Spleen (tissue), 7 donors: ENCODE results near the gene RTBDN.

Source experiments
- CTCF ChIP-seq, 11 experiments: fragments of 200-600 bp in 7 of 11; fragments of 450-650 bp in 4 of 11; sonication (generic) in 4 of 11; IDR thresholded peaks in 8 of 11; conservative IDR thresholded peaks in 3 of 11; 1 replicate in 7 of 11; 2 replicates in 4 of 11; pipeline versions ENCODE4 v1.4.0 to v1.8.0; 2016 to 2021; ENCODE audit warnings: antibody characterized with exemption in 11 of 11, inconsistent platforms in 4 of 11, mild to moderate bottlenecking in 1 of 11
- POLR2A ChIP-seq, 3 donors: fragments of 450-650 bp; IDR thresholded peaks; one replicate each; pipeline ENCODE4 v1.5.1; 2017; ENCODE audit warnings: antibody characterized with exemption in 3 of 3, mild to moderate bottlenecking in 1 of 3
- POLR2AphosphoS5 ChIP-seq, 3 donors: sonication (generic); formaldehyde crosslinking; IDR thresholded peaks; one replicate each; pipeline ENCODE4 v1.5.1; 2017; ENCODE audit warnings: antibody characterized with exemption in 3 of 3
- donor health status: DM: no; HTN: no; CAD: no; lungs with moderate emphysema.
- donor health status: DM: no; HTN: no; CAD: no.
- donor health status: DM: no; HTN: no; CAD: no.

GRCh38 chr19:12800466-12800770 is 34.0 kb downstream of the RTBDN start:
- no peak for TF ChIP-seq CTCF (IDR thresholded peaks at IDR 0.05 in 8 of 11, conservative IDR thresholded peaks at IDR 0.05 in 3 of 11)
- no peak for TF ChIP-seq POLR2A (IDR thresholded peaks at IDR 0.05)
- TF ChIP-seq POLR2AphosphoS5 (IDR thresholded peaks at IDR 0.05): no peak
